GM21825 (cell line): ENCODE measurements around the gene SMCO4.

ENCODE experiments used
- ATAC-seq: cut with Tn5 transposase; IDR thresholded peaks from one replicate; pipeline ENCODE4 v1.9.1; 2021; ENCODE audit warnings: mild to moderate bottlenecking, moderate library complexity; ENCODE audit not compliant: unreplicated experiment

SMCO4 gene

GRCh38 chr11:93510196-93510873 is 32.9 kb downstream of the SMCO4 start:
- ATAC-seq, result no peak

GRCh38 chr11:93507517-93507916 is 35.7 kb downstream of the SMCO4 start:
- ATAC-seq, result no peak

- ATAC-seq, result no peak
Observed at GRCh38 chr11:93505703-93506102, 37.5 kb downstream of the SMCO4 start.

GRCh38 chr11:93504110-93505095 is 38.8 kb downstream of the SMCO4 start:
- ATAC-seq, result no peak

GRCh38 chr11:93501856-93502255 is 41.3 kb downstream of the SMCO4 start:
- no peak for ATAC-seq

GRCh38 chr11:93500759-93501158 is 42.4 kb downstream of the SMCO4 start:
- no peak for ATAC-seq

GRCh38 chr11:93498641-93499040 is 44.5 kb downstream of the SMCO4 start:
- no peak for ATAC-seq

GRCh38 chr11:93498161-93498560 is 45.0 kb downstream of the SMCO4 start:
- ATAC-seq, result no peak

- no peak for ATAC-seq
Observed at GRCh38 chr11:93497596-93497995, 45.6 kb downstream of the SMCO4 start.

GRCh38 chr11:93494357-93494756 is 48.8 kb downstream of the SMCO4 start:
- ATAC-seq, result no peak

- ATAC-seq, result no peak
Observed at GRCh38 chr11:93493252-93493897, 49.8 kb downstream of the SMCO4 start.

GRCh38 chr11:93492464-93493251 is 50.5 kb downstream of the SMCO4 start:
- ATAC-seq, result no peak

- ATAC-seq, result no peak
Observed at GRCh38 chr11:93491973-93492372, 51.2 kb downstream of the SMCO4 start.

GRCh38 chr11:93490996-93491618 is 52.1 kb downstream of the SMCO4 start:
- no peak for ATAC-seq

GRCh38 chr11:93489841-93490240 is 53.4 kb downstream of the SMCO4 start:
- no peak for ATAC-seq

- ATAC-seq, result no peak
Observed at GRCh38 chr11:93487032-93487483, 56.1 kb downstream of the SMCO4 start.

- no peak for ATAC-seq
Observed at GRCh38 chr11:93485983-93486382, 57.2 kb downstream of the SMCO4 start.

GRCh38 chr11:93484716-93485115 is 58.5 kb downstream of the SMCO4 start:
- ATAC-seq, result no peak

GRCh38 chr11:93482556-93482955 is 60.6 kb downstream of the SMCO4 start:
- no peak for ATAC-seq

- ATAC-seq, result no peak
Observed at GRCh38 chr11:93481696-93482095, 61.5 kb downstream of the SMCO4 start.
